Measurements from ENCODE around the gene PKD1.

GRCh38 chr16:2060346-2060745 lies 75.4 kb downstream of the PKD1 start:
- TF ChIP-seq CTCF (IDR thresholded peaks at IDR 0.05; ENCODE audit: low read depth, low read length) (no peak), POLR2A (IDR thresholded peaks at IDR 0.05; ENCODE audit: extremely low read depth, insufficient read length) (no peak)

All from NB4 (cell line).